Loucy (cell line): ENCODE results near the gene SLC22A31.

Experiments
- H2AFZ ChIP-seq: fragments of 200-600 bp; sonication (generic); 2 replicates; pipeline ENCODE4 v1.6.0; 2016; ENCODE audit warnings: antibody characterized with exemption, mild to moderate bottlenecking, low read length, moderate library complexity
- H3F3A ChIP-seq: fragments of 200-600 bp; 2 replicates; pipeline ENCODE4 v1.6.0; 2016; ENCODE audit warnings: antibody characterized with exemption, low read depth, mild to moderate bottlenecking
- H3K27me3 ChIP-seq: fragments of 200-600 bp; sonication (generic); 2 replicates; pipeline ENCODE4 v1.6.1; 2014; ENCODE audit warnings: low read length, mild to moderate bottlenecking; ENCODE audit not compliant: insufficient read depth, poor library complexity, severe bottlenecking
- H3K36me3 ChIP-seq: fragments of 200-600 bp; sonication (generic); 2 replicates; pipeline ENCODE4 v1.6.1; 2016; ENCODE audit warnings: low read length; ENCODE audit not compliant: insufficient read depth
- H3K4me1 ChIP-seq: fragments of 200-600 bp; sonication (generic); 2 replicates; pipeline ENCODE4 v1.5.1; 2014; ENCODE audit warnings: low read length, mild to moderate bottlenecking; ENCODE audit not compliant: insufficient read depth, poor library complexity, severe bottlenecking
- H3K4me2 ChIP-seq: fragments of 200-600 bp; sonication (generic); 2 replicates; pipeline ENCODE4 v1.6.0; 2014; ENCODE audit warnings: antibody characterized with exemption, low read length, low read depth, mild to moderate bottlenecking; ENCODE audit not compliant: poor library complexity, severe bottlenecking
- H3K4me3 ChIP-seq: fragments of 200-600 bp; sonication (generic); 2 replicates; pipeline ENCODE4 v1.5.1; 2014; ENCODE audit warnings: low read length, mild to moderate bottlenecking, mixed read lengths; ENCODE audit not compliant: poor library complexity, severe bottlenecking
- H3K79me2 ChIP-seq: fragments of 200-600 bp; sonication (generic); 2 replicates; pipeline ENCODE4 v1.6.1; 2014; ENCODE audit warnings: low read length; ENCODE audit not compliant: insufficient read depth
- H3K9ac ChIP-seq: fragments of 200-600 bp; sonication (generic); 2 replicates; pipeline ENCODE4 v1.6.0; 2014; ENCODE audit warnings: mild to moderate bottlenecking, low read depth, low read length, moderate library complexity; ENCODE audit not compliant: poor library complexity, severe bottlenecking
- H3K9me2 ChIP-seq: fragments of 200-600 bp; sonication (generic); replicated peaks from 2 replicates; pipeline ENCODE4 v1.6.1; 2016; ENCODE audit warnings: low read depth, low read length, mixed read lengths
- H3K9me3 ChIP-seq: fragments of 200-600 bp; sonication (generic); 2 replicates; pipeline ENCODE4 v1.6.1; 2014; ENCODE audit warnings: mild to moderate bottlenecking, antibody characterized with exemption, low read length, low read depth; ENCODE audit not compliant: insufficient read depth
- H4K20me1 ChIP-seq: fragments of 200-600 bp; sonication (generic); 2 replicates; pipeline ENCODE4 v1.6.0; 2014; ENCODE audit warnings: antibody characterized with exemption, low read length, mild to moderate bottlenecking; ENCODE audit not compliant: insufficient read depth, poor library complexity, severe bottlenecking
- CTCF ChIP-seq: fragments of 200-600 bp; sonication (generic); conservative IDR thresholded peaks from 2 replicates; pipeline ENCODE4 v1.5.1; 2014; ENCODE audit warnings: mild to moderate bottlenecking, antibody characterized with exemption, low read length
- EZH2phosphoT487 ChIP-seq: fragments of 200-600 bp; IDR thresholded peaks from 2 replicates; pipeline ENCODE4 v1.6.1; 2018; ENCODE audit warnings: antibody characterized with exemption, mild to moderate bottlenecking, moderate library complexity, borderline replicate concordance

Gene SLC22A31

GRCh38 chr16:89174877-89175276 lies 25.5 kb downstream of the SLC22A31 start:
- H2AFZ ChIP-seq: no peak overlapping the region
- H3K36me3 ChIP-seq: no peaks in the 10 kb centered on the region
- H3K9me3 ChIP-seq: no peaks in the 10 kb centered on the region
- H3K9me2 ChIP-seq: no peaks in the 10 kb centered on the region
- peaks cover 7% of the 10 kb centered on the region for H3K4me1 ChIP-seq
- no peaks in the 10 kb centered on the region for H3K27me3 ChIP-seq
- H3F3A ChIP-seq: no peaks in the 10 kb centered on the region
- H3K9ac ChIP-seq: no peak overlapping the region
- H3K79me2 ChIP-seq: no peaks in the 10 kb centered on the region
- no peaks in the 10 kb centered on the region for H4K20me1 ChIP-seq
- H3K4me3 ChIP-seq: no peak overlapping the region
- no peak overlapping the region for H3K4me2 ChIP-seq
- no peak for TF ChIP-seq CTCF
- TF ChIP-seq EZH2phosphoT487: no peak

- H2AFZ ChIP-seq: no peak overlapping the region
- no peaks in the 10 kb centered on the region for H3K27me3 ChIP-seq
Observed at GRCh38 chr16:89174055-89174827, 26.1 kb downstream of the SLC22A31 start.

GRCh38 chr16:89173174-89173921 lies 27.0 kb downstream of the SLC22A31 start:
- H3K9me2 ChIP-seq: no peaks in the 10 kb centered on the region
- no peaks in the 10 kb centered on the region for H3K79me2 ChIP-seq
- no peak overlapping the region for H3K4me2 ChIP-seq
- H3K9me3 ChIP-seq: no peaks in the 10 kb centered on the region
- no peaks in the 10 kb centered on the region for H4K20me1 ChIP-seq
- no peak overlapping the region for H2AFZ ChIP-seq
- no peak for TF ChIP-seq CTCF
- no peak for TF ChIP-seq EZH2phosphoT487
- no peaks in the 10 kb centered on the region for H3K36me3 ChIP-seq
- H3K4me3 ChIP-seq: no peak overlapping the region
- no peaks in the 10 kb centered on the region for H3K27me3 ChIP-seq
- no peaks in the 10 kb centered on the region for H3F3A ChIP-seq
- peaks cover 7% of the 10 kb centered on the region for H3K4me1 ChIP-seq
- no peak overlapping the region for H3K9ac ChIP-seq

More at GRCh38 chr16:89174055-89174827, 26.1 kb downstream of the SLC22A31 start:
- no peak overlapping the region for H3K4me3 ChIP-seq
- no peaks in the 10 kb centered on the region for H4K20me1 ChIP-seq
- H3K9ac ChIP-seq: no peak overlapping the region
- H3K36me3 ChIP-seq: no peaks in the 10 kb centered on the region
- H3K9me2 ChIP-seq: no peaks in the 10 kb centered on the region
- no peaks in the 10 kb centered on the region for H3K79me2 ChIP-seq
- peaks cover 7% of the 10 kb centered on the region for H3K4me1 ChIP-seq
- H3F3A ChIP-seq: no peaks in the 10 kb centered on the region
- H3K4me2 ChIP-seq: no peak overlapping the region
- H3K9me3 ChIP-seq: no peaks in the 10 kb centered on the region
- TF ChIP-seq EZH2phosphoT487: no peak
- TF ChIP-seq CTCF: no peak
